ENCODE measurements around the gene PEBP1.

GRCh38 chr12:118107694-118108093 is 28.2 kb upstream of the PEBP1 start:
- TF ChIP-seq ZNF366 (tag by site-specific recombination; conservative IDR thresholded peaks at IDR 0.05) (no peak), ATF2 (tag by site-specific recombination; IDR thresholded peaks at IDR 0.05; ENCODE audit: low read depth) (no peak), ZFP37 (tag by site-specific recombination; IDR thresholded peaks at IDR 0.05) (no peak), ZNF785 (tag by site-specific recombination; IDR thresholded peaks at IDR 0.05) (no peak), ZNF24 (tag by site-specific recombination; IDR thresholded peaks at IDR 0.05) (no peak), SETDB1 (IDR thresholded peaks at IDR 0.05; ENCODE audit: insufficient read length, low read length) (no peak), ZNF555 (tag by site-specific recombination; conservative IDR thresholded peaks at IDR 0.05) (no peak)
- TF ChIP-seq, protein P1, sequence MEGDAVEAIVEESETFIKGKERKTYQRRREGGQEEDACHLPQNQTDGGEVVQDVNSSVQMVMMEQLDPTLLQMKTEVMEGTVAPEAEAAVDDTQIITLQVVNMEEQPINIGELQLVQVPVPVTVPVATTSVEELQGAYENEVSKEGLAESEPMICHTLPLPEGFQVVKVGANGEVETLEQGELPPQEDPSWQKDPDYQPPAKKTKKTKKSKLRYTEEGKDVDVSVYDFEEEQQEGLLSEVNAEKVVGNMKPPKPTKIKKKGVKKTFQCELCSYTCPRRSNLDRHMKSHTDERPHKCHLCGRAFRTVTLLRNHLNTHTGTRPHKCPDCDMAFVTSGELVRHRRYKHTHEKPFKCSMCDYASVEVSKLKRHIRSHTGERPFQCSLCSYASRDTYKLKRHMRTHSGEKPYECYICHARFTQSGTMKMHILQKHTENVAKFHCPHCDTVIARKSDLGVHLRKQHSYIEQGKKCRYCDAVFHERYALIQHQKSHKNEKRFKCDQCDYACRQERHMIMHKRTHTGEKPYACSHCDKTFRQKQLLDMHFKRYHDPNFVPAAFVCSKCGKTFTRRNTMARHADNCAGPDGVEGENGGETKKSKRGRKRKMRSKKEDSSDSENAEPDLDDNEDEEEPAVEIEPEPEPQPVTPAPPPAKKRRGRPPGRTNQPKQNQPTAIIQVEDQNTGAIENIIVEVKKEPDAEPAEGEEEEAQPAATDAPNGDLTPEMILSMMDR (tag by site-specific recombination; IDR thresholded peaks at IDR 0.05): no peak
